ENCODE results near the gene TMSB10.
"Not testable (repeated sequence)": the region's sequence is repeated elsewhere in the genome, so short reads cannot be mapped to it uniquely, and the experiment has no call there.

Gene TMSB10

DNA sequence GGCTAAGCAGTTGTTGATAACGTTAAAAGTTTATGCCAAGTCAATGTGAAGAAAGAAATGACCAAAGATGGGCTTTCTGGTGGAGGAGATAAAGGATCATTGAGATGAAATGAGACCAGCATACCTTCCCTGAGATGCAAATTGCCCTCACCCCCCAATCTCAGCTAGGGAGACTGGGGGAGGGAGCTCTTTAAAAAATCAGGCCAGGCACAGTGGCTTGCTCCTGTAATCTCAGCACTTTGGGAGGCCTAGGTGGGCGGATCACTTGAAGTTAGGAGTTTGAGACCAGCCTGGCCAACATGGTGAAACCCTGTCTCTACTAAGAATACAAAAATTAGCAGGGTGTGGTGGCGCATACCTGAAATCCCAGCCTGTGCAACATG lies 34.6 kb downstream of the TMSB10 start:
- DNase-seq: no peak

DNA sequence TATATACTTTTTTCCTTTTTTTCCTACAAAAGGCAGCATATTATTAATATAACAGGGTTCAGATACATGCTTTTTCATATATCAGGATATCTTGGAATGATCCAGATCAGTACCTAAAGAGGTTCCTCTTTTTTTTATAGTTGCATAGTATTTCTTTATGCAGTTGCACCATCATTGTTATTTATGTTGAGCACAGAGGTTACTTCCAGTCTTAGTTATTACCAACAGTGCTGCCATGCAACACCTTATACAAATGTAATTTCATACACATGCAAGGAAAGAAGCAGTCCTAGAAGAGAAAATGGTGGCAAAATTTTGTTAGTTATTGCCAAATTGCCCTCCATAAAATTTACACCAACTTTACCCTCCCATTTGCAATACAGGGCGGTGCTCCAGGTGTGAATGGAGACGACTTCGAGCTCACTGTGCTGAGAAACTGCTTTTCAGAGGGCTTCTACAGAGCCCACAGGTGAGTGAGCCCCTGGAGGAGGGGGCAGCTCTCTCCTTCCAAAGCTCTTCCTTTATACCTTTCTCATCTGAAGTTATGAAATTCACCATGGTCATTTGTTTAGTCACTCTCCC lies 35.5 kb downstream of the TMSB10 start:
- no peak for DNase-seq

DNA sequence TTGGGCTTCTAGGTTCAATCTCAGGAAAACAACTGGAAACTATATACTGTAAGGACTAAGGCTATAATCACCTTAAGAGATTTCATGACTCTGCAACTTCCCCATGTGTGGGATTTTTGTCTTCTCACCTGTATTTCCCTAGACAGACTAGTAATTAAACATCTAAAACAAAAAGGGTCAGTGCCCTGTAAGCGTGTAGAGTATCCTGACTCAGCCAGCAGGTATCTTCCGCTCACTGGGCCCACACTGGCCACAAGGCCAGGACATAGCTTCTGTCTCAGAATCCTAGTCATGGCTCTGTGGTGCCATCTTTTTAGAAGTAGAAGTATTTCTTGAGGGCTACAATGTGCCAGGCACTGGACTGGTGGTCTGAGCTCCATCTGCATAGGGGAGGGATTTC lies 36.7 kb downstream of the TMSB10 start:
- no peak for DNase-seq

DNA sequence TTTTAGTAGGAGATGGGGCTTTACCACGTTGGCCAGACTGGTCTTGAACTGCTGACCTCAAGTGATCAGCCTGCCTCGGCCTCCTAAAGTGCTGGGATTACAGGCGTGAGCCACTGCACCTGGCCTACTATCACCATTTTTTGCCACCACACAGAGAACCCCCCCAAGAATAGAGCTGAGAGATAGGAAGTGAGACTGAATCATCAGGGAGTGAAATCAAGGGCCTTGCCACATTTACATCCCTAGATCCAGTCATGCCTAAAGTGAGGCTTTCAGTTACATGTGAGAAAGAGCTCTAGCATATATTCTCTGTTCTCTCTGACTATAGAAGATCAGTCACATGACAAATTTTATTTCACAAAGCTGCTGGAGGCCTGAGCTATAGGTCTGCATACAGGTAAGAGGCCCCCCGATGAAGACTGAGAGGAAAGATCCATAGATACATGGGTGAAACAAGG lies 37.5 kb downstream of the TMSB10 start:
- no peak for DNase-seq

DNA sequence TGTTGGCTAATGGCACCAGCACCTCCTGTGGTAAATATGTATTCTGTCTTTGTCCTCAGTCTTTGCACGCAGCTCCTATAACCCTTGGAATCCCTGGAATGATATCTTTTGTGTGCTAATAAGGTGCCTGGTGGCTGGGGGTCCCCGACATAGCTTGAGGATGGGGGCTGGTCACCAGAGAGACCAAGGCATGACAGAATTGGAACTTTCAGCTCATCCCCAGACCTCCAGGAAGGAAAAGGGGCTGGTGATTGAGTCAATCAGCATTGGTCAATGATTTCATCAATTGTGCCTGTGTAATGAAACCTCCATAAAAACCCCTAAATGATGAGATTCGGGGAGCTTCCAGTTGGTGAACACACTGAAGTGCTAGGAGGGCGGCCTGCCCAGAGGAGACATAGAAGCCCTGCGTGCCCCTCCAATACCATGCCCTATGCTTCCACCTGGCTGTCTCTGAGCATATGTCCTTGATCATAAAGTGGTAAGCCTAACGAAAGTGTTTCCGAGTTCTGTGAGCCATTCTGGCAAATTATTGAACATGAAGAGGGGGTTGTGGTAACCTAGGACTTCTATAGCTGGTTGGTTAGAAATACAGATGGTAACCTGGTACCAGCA lies 38.9 kb downstream of the TMSB10 start:
- no peak for DNase-seq

DNA sequence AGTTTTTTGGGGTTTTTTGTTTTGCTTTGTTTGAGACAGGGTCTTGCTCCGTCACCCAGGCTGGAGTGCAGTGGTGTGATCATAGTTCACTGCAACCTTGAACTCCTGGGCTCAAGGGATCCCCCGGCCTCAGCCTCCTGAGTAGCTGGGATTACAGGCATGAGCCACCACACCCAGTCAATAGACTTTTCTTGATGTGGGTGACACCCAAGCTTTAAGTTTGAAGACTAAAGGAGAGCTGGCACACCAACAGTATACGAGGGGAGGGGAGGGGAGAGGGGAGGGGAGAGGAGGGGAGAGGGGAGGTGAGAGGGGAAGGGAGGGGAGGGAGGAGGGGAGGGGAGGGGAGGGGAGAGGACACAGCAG lies 40.4 kb downstream of the TMSB10 start:
- DNase-seq: not testable (repeated sequence)

DNA sequence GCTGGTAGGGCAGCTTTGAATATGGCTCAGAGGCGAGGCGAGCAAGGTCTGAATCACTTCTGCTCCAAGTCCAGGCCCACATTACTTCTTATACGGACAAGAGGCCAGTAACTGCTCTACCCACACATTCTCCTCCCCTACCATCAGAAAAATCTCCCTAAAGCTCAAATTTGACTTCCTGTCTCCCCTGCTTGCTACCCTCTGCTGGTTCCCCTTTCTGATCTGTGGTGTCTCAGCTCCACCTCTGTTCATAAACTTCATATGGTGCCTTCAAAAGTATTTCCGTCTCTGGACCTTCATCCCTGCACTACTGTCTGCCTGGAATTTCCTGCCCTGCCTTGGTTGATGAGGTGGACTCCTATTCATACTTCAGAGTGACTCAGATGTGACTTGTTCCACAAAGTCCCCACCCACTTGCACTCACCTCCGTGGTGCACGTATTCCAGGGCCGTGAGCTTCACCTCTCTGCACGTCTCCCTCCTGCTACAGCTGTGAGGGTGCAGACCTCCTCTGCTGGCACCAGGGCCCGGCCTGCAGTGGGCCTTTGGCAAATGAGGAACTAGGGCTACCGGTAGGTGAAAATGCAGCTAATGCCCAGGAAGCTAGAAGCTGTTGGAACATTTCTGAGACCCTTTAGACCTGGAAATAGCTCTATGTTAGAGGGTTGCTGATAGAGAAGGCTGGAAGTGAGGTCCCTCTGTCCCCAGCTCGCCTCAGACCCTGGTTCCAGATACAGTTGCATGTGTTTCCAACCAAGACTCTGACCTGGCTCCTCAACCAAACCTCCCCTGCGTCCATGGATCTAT lies 41.0 kb downstream of the TMSB10 start:
- no peak for DNase-seq

DNA sequence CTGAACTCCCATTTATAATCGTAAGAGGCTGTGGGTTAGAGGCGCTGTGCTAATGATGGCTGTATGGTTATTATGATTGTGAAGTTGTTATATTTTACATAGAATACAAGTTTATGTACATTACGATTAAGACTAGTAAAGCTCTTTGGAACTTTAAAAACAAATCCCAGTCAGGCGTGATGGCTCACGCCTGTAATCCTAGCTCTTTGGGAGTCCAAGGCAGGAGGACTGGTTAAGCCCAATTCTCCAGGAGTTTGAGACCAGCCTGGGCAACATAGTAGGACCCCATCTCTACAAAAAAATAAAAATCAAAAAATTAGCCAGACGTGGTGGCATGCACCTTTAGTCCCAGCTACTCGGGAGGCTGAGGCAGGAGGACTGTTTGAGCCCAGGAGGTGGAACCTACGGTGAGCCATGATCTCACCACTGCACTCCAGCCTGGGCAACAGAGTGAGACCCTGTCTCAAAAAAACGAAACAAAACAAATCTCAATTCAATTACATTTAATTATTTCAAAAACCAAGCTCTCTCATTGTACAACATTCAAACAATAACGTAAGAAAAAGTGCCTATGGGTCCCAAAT lies 41.6 kb downstream of the TMSB10 start:
- DNase-seq: no peak

DNA sequence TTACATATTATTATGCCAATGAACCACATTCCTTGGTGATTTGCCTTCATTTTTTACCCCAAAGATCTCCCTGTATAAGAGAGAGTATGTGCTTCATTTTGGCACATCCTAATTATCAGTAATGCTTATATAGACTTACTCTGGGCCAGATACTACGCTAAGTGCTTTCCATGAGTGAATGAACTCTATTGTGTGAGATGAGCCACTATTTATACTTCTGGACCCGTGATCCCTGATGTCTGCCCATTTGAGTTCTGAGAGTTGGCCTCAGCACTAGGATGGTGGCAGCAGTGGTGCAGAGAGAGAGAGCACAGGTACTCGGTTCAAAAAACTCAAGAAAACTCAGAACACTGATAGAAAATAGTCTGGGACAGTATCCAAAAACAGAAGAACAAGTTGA lies 48.1 kb downstream of the TMSB10 start:
- no peak for DNase-seq

DNA sequence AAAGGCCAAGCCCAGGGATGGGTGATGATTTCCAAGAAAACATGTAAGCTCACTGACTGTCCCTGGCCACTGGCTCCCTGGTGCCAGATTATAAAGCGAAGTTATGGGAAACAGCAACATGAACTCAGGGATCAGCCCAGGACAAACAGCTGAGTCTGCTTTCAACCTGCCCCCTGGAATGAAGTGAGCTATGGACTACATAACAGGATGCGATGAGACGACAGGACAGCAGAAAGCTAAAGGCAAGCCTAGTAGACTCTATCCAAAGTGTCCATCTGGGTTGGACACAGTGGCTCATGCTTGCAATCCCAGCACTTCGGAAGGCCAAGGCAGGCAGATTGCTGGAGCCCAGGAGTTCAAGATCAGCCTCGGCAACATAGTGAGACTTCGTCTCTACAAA lies 48.9 kb downstream of the TMSB10 start:
- no peak for DNase-seq
